Loucy (cell line): ENCODE results near the gene SYNPO.

ENCODE experiments used
- H2AFZ ChIP-seq: fragments of 200-600 bp; sonication (generic); 2 replicates; pipeline ENCODE4 v1.6.0; 2016; ENCODE audit warnings: antibody characterized with exemption, mild to moderate bottlenecking, low read length, moderate library complexity
- H3F3A ChIP-seq: fragments of 200-600 bp; 2 replicates; pipeline ENCODE4 v1.6.0; 2016; ENCODE audit warnings: antibody characterized with exemption, low read depth, mild to moderate bottlenecking
- H3K27me3 ChIP-seq: fragments of 200-600 bp; sonication (generic); 2 replicates; pipeline ENCODE4 v1.6.1; 2014; ENCODE audit warnings: low read length, mild to moderate bottlenecking; ENCODE audit not compliant: insufficient read depth, poor library complexity, severe bottlenecking
- H3K36me3 ChIP-seq: fragments of 200-600 bp; sonication (generic); 2 replicates; pipeline ENCODE4 v1.6.1; 2016; ENCODE audit warnings: low read length; ENCODE audit not compliant: insufficient read depth
- H3K4me1 ChIP-seq: fragments of 200-600 bp; sonication (generic); 2 replicates; pipeline ENCODE4 v1.5.1; 2014; ENCODE audit warnings: low read length, mild to moderate bottlenecking; ENCODE audit not compliant: insufficient read depth, poor library complexity, severe bottlenecking
- H3K4me2 ChIP-seq: fragments of 200-600 bp; sonication (generic); 2 replicates; pipeline ENCODE4 v1.6.0; 2014; ENCODE audit warnings: antibody characterized with exemption, low read length, low read depth, mild to moderate bottlenecking; ENCODE audit not compliant: poor library complexity, severe bottlenecking
- H3K4me3 ChIP-seq: fragments of 200-600 bp; sonication (generic); 2 replicates; pipeline ENCODE4 v1.5.1; 2014; ENCODE audit warnings: low read length, mild to moderate bottlenecking, mixed read lengths; ENCODE audit not compliant: poor library complexity, severe bottlenecking
- H3K79me2 ChIP-seq: fragments of 200-600 bp; sonication (generic); 2 replicates; pipeline ENCODE4 v1.6.1; 2014; ENCODE audit warnings: low read length; ENCODE audit not compliant: insufficient read depth
- H3K9ac ChIP-seq: fragments of 200-600 bp; sonication (generic); 2 replicates; pipeline ENCODE4 v1.6.0; 2014; ENCODE audit warnings: mild to moderate bottlenecking, low read depth, low read length, moderate library complexity; ENCODE audit not compliant: poor library complexity, severe bottlenecking
- H3K9me2 ChIP-seq: fragments of 200-600 bp; sonication (generic); replicated peaks from 2 replicates; pipeline ENCODE4 v1.6.1; 2016; ENCODE audit warnings: low read depth, low read length, mixed read lengths
- H3K9me3 ChIP-seq: fragments of 200-600 bp; sonication (generic); 2 replicates; pipeline ENCODE4 v1.6.1; 2014; ENCODE audit warnings: mild to moderate bottlenecking, antibody characterized with exemption, low read length, low read depth; ENCODE audit not compliant: insufficient read depth
- H4K20me1 ChIP-seq: fragments of 200-600 bp; sonication (generic); 2 replicates; pipeline ENCODE4 v1.6.0; 2014; ENCODE audit warnings: antibody characterized with exemption, low read length, mild to moderate bottlenecking; ENCODE audit not compliant: insufficient read depth, poor library complexity, severe bottlenecking
- CTCF ChIP-seq: fragments of 200-600 bp; sonication (generic); conservative IDR thresholded peaks from 2 replicates; pipeline ENCODE4 v1.5.1; 2014; ENCODE audit warnings: mild to moderate bottlenecking, antibody characterized with exemption, low read length
- EZH2phosphoT487 ChIP-seq: fragments of 200-600 bp; IDR thresholded peaks from 2 replicates; pipeline ENCODE4 v1.6.1; 2018; ENCODE audit warnings: antibody characterized with exemption, mild to moderate bottlenecking, moderate library complexity, borderline replicate concordance

The SYNPO gene

GRCh38 chr5:150653762-150654556 is 13.5 kb downstream of the SYNPO start:
- H2AFZ ChIP-seq, result no peak overlapping the region
- no peaks in the 10 kb centered on the region for H3F3A ChIP-seq
- no peak overlapping the region for H3K4me3 ChIP-seq
- H3K4me1 ChIP-seq, result peaks cover 12% of the 10 kb centered on the region
- no peaks in the 10 kb centered on the region for H3K9me3 ChIP-seq
- no peak overlapping the region for H3K4me2 ChIP-seq
- no peaks in the 10 kb centered on the region for H3K36me3 ChIP-seq
- no peaks in the 10 kb centered on the region for H3K9me2 ChIP-seq
- TF ChIP-seq CTCF (no peak), EZH2phosphoT487 (no peak)
- H4K20me1 ChIP-seq, result no peaks in the 10 kb centered on the region
- H3K9ac ChIP-seq, result no peak overlapping the region
- H3K79me2 ChIP-seq, result no peaks in the 10 kb centered on the region
- H3K27me3 ChIP-seq, result no peaks in the 10 kb centered on the region

- no peaks in the 10 kb centered on the region for H3K36me3 ChIP-seq
- no peaks in the 10 kb centered on the region for H3K9me3 ChIP-seq
- no peaks in the 10 kb centered on the region for H3K79me2 ChIP-seq
- H4K20me1 ChIP-seq, result no peaks in the 10 kb centered on the region
- H3K27me3 ChIP-seq, result no peaks in the 10 kb centered on the region
- no peak overlapping the region for H2AFZ ChIP-seq
- H3K9ac ChIP-seq, result no peak overlapping the region
- no peak overlapping the region for H3K4me2 ChIP-seq
- TF ChIP-seq CTCF (no peak), EZH2phosphoT487 (no peak)
- no peak overlapping the region for H3K4me3 ChIP-seq
- peaks cover 12% of the 10 kb centered on the region for H3K4me1 ChIP-seq
- no peaks in the 10 kb centered on the region for H3K9me2 ChIP-seq
- no peaks in the 10 kb centered on the region for H3F3A ChIP-seq
Measured at GRCh38 chr5:150655221-150655620, 14.8 kb downstream of the SYNPO start.

- TF ChIP-seq EZH2phosphoT487, result no peak
- peak; percentile 36; the same call in 1 of the 2 replicates for TF ChIP-seq CTCF
- H3K9me3 ChIP-seq, result no peaks in the 10 kb centered on the region
- no peaks in the 10 kb centered on the region for H3K9me2 ChIP-seq
- no peaks in the 10 kb centered on the region for H3K27me3 ChIP-seq
- H3K79me2 ChIP-seq, result no peaks in the 10 kb centered on the region
- H3K4me2 ChIP-seq, result peak overlapping the region; percentile 84
- no peaks in the 10 kb centered on the region for H3F3A ChIP-seq
- no peaks in the 10 kb centered on the region for H3K36me3 ChIP-seq
- no peaks in the 10 kb centered on the region for H4K20me1 ChIP-seq
- H3K9ac ChIP-seq, result peak overlapping the region; percentile 82
- H3K4me3 ChIP-seq, result peak overlapping the region; percentile 75
- H3K4me1 ChIP-seq, result peaks cover 12% of the 10 kb centered on the region
- peak overlapping the region; percentile 94 for H2AFZ ChIP-seq
Measured at GRCh38 chr5:150656191-150657132, 16.0 kb downstream of the SYNPO start.
